ENCODE measurements around the gene KLHDC9. TPM values are rescaled to one million over a fixed set of nuclear protein-coding genes. Genes with fewer than 3 reads are reported as not detected.

KLHDC9 gene
- total and polyA plus RNA-seq, 2 of the 8 experiments (the other 6 are each of a cell fraction or from before 2014, with no cell fraction given) = 6.5 to 15.6 TPM

- H3K23ac ChIP-seq (ENCODE audit: insufficient read length) = no peak overlapping the region
- no peak overlapping the region for H3K27ac ChIP-seq (ENCODE audit: low read depth, low read length)
- H3K9me3 ChIP-seq (ENCODE audit: insufficient read depth in 2 of 2, low read depth in 1 of 2, low read length in 1 of 2) = no peaks in the 10 kb centered on the region
- no peak overlapping the region for H2BK12ac ChIP-seq (ENCODE audit: low read depth, low read length)
- no peak overlapping the region for H2BK120ac ChIP-seq (replicated peaks; ENCODE audit: low read depth, low read length)
- H3K4me3 ChIP-seq (ENCODE audit: extremely low read depth in 1 of 4, insufficient read depth in 2 of 4, low read depth in 3 of 4, low read length in 4 of 4) = no peak overlapping the region
- no peak overlapping the region for H2BK20ac ChIP-seq (ENCODE audit: low read length)
- H3K27me3 ChIP-seq (replicated peaks in 1 of 4; ENCODE audit: control insufficient read depth in 3 of 4, extremely low read depth in 1 of 4, insufficient read depth in 3 of 4, low read length in 3 of 4) = no peaks in the 10 kb centered on the region
- no peak overlapping the region for H2BK15ac ChIP-seq (ENCODE audit: low read length)
- no peak overlapping the region for H2AK5ac ChIP-seq (ENCODE audit: low read depth, low read length)
- POLR2A ChIA-PET (ENCODE audit: partially characterized antibody) = interaction anchor here (1.4 kb wide), 1 partner anchor 37 kb away, joined by 3 read pairs; the partner anchor contains the start of gene USF1
- H3K4me1 ChIP-seq (replicated peaks in 1 of 4; ENCODE audit: control insufficient read depth in 3 of 4, insufficient read depth in 4 of 4, low read length in 3 of 4) = peaks cover 0 to 6% (median 0%) of the 10 kb centered on the region in 4 experiments; a peak in 4 of 7 replicates
- no peak for DNase-seq (ENCODE audit: low read depth in 1 of 2, low spot score in 2 of 2)
- no peaks in the 10 kb centered on the region for H4K20me1 ChIP-seq (replicated peaks in 1 of 2; ENCODE audit: control insufficient read depth in 1 of 2, insufficient read depth in 2 of 2, low read length in 2 of 2)
- no peak overlapping the region for H4K8ac ChIP-seq (ENCODE audit: extremely low read depth, insufficient read depth, low read length)
- WGBS, 2 experiments (ENCODE audit: extremely low coverage in 1 of 2, insufficient coverage in 1 of 2, insufficient read length in 1 of 2, insufficient replicate concordance in 2 of 2, low coverage in 1 of 2, low lambda C conversion rate in 2 of 2, missing lambda C conversion rate in 1 of 2) = 80% methylated on average over 2 of the region's 2 CpGs; no CpG with 5 or more reads in 1 of the 2 experiments
- H3K9ac ChIP-seq (replicated peaks in 1 of 4; ENCODE audit: extremely low read depth in 1 of 4, low read depth in 3 of 4, low read length in 3 of 4) = no peak overlapping the region
- no peak for TF ChIP-seq PHF8 (conservative IDR thresholded peaks at IDR 0.05; ENCODE audit: low read depth, low read length)
- H3K79me2 ChIP-seq (ENCODE audit: control insufficient read depth in 1 of 2, insufficient read depth in 2 of 2, low read length in 2 of 2) = no peaks in the 10 kb centered on the region
- H2AFZ ChIP-seq (ENCODE audit: low read length) = no peak overlapping the region
- H3K14ac ChIP-seq (ENCODE audit: insufficient read length) = no peak overlapping the region
- no peak overlapping the region for H2BK5ac ChIP-seq (ENCODE audit: low read depth, low read length)
- no peaks in the 10 kb centered on the region for H3K79me1 ChIP-seq (ENCODE audit: low read depth, low read length)
- CTCF ChIA-PET (ENCODE audit: partially characterized antibody) = interaction anchor here (1.0 to 17.8 kb wide), 4 partner anchors 10 to 55 kb away, joined by 3 to 282 read pairs (median 80); partner anchors contain the start of genes ARHGAP30 and KLHDC9
- no peaks in the 10 kb centered on the region for H3K36me3 ChIP-seq (ENCODE audit: control insufficient read depth in 2 of 4, insufficient read depth in 4 of 4, low read length in 3 of 4)
- H3K4me2 ChIP-seq (ENCODE audit: insufficient read depth in 1 of 2, low read depth in 2 of 2, low read length in 2 of 2) = no peak overlapping the region
- H3K23me2 ChIP-seq (ENCODE audit: low read depth, low read length) = no peaks in the 10 kb centered on the region
- no peak overlapping the region for H4K5ac ChIP-seq (ENCODE audit: insufficient read length, low read depth, low read length)
- FAIRE-seq = no peak
- H3K18ac ChIP-seq (ENCODE audit: extremely low read depth, low read length) = no peak overlapping the region
- no peak overlapping the region for H3K4ac ChIP-seq (replicated peaks; ENCODE audit: insufficient read length, low read depth, low read length)
- no peak overlapping the region for H4K91ac ChIP-seq (replicated peaks; ENCODE audit: insufficient read length, low read length)
- no peak overlapping the region for H3K56ac ChIP-seq (replicated peaks; ENCODE audit: insufficient read length, low read depth, low read length)
Observed at GRCh38 chr1:161082483-161082882, 15.7 kb upstream of the KLHDC9 start.
